HepG2 (cell line): ENCODE measurements around the gene ABCC2. TPM values are rescaled to one million over a fixed set of nuclear protein-coding genes. Genes with fewer than 3 reads are reported as not detected.

ENCODE experiments used
- ATAC-seq: fragments of 200-7000 bp; cut with Tn5 transposase; 3 replicates; pipeline ENCODE4 v1.9.1; 2020; ENCODE audit warnings: mild to moderate bottlenecking, moderate library complexity
- BruUV-seq: library from RNA; stranded (reverse); fragments of 400-500 nt; replicated peaks from 2 replicates; lab custom pipeline; 2021; lab: Mats Ljungman, UMichigan
- CTCF ChIA-PET: fragments of 300-600 bp; formaldehyde crosslinking; extraction: SDS; loops from one replicate; lab custom pipeline; 2021; ENCODE audit warnings: low total read pairs, inconsistent platforms, low intra/inter-chr PET ratio; lab: Yijun Ruan, JAX
- POLR2A ChIA-PET: fragments of 350-600 bp; sonication (Branson Sonifier 250); formaldehyde crosslinking; loops from one replicate; lab custom pipeline; 2020; ENCODE audit warnings: antibody characterized with exemption, inconsistent platforms; lab: Yijun Ruan, JAX
- DNase-seq: peaks from one replicate; pipeline ENCODE4 v3.0.0-alpha.2; 2015; ENCODE audit warnings: low spot score
- FAIRE-seq: peaks from 3 replicates; lab custom pipeline; 2011; peaks lifted over from hg19 to GRCh38; lab: Jason Lieb, UNC
- H2AFZ ChIP-seq: one replicate; pipeline ENCODE4 v1.6.1; 2011; ENCODE audit warnings: low read length, inconsistent platforms
- H3K27ac ChIP-seq: fragments of 300-600 bp; 3 replicates; pipeline ENCODE4 v1.8.0; 2011; ENCODE audit warnings: mixed run types, mild to moderate bottlenecking, mixed read lengths, low read length, inconsistent platforms; ENCODE audit not compliant: insufficient read depth; ENCODE audit errors: extremely low read length
- H3K27me3 ChIP-seq, 2 experiments: fragments of 200-600 bp in 1 of 2; 2 replicates in 1 of 2; 3 replicates in 1 of 2; pipeline versions ENCODE4 v1.6.0 to v1.8.0; 2011; ENCODE audit warnings: low read length in 2 of 2, mild to moderate bottlenecking in 2 of 2, moderate library complexity in 2 of 2, inconsistent platforms in 1 of 2; ENCODE audit not compliant: insufficient read depth in 2 of 2, control insufficient read depth in 1 of 2
- H3K36me3 ChIP-seq, 2 experiments: fragments of 200-600 bp in 1 of 2; replicated peaks in 1 of 2; 2 replicates in 1 of 2; 3 replicates in 1 of 2; pipeline versions ENCODE4 v1.5.1 to v1.8.0; 2011; ENCODE audit warnings: low read length in 2 of 2, inconsistent platforms in 1 of 2; ENCODE audit not compliant: insufficient read depth in 2 of 2, control insufficient read depth in 1 of 2
- H3K4me1 ChIP-seq: 2 replicates; pipeline ENCODE4 v1.5.1; 2012; ENCODE audit warnings: low read length, inconsistent platforms; ENCODE audit not compliant: insufficient read depth
- H3K4me2 ChIP-seq: 2 replicates; pipeline ENCODE4 v1.6.0; 2011; ENCODE audit warnings: low read depth, low read length, inconsistent platforms
- H3K4me3 ChIP-seq, 3 experiments: fragments of 200-600 bp in 1 of 3; sonication (generic), shearing (Covaris generic) in 1 of 3; replicated peaks in 1 of 3; 2 replicates each; pipeline ENCODE4 v1.5.1; 2011 to 2016; ENCODE audit warnings: low read length in 3 of 3, inconsistent platforms in 2 of 3, low read depth in 2 of 3, mild to moderate bottlenecking in 2 of 3, control low read depth in 1 of 3, mixed read lengths in 1 of 3; ENCODE audit not compliant: insufficient read depth in 1 of 3
- H3K79me2 ChIP-seq: one replicate; pipeline ENCODE4 v1.6.1; 2011; ENCODE audit warnings: low read length, inconsistent platforms; ENCODE audit not compliant: insufficient read depth
- H3K9ac ChIP-seq: 2 replicates; pipeline ENCODE4 v1.6.0; 2011; ENCODE audit warnings: mild to moderate bottlenecking, low read depth, low read length, inconsistent platforms; ENCODE audit not compliant: insufficient read depth
- H3K9me3 ChIP-seq: 2 replicates; pipeline ENCODE4 v1.5.1; 2012; ENCODE audit warnings: mild to moderate bottlenecking, low read length
- H4K20me1 ChIP-seq: 2 replicates; pipeline ENCODE4 v1.6.0; 2011; ENCODE audit warnings: inconsistent platforms, mild to moderate bottlenecking, low read length, moderate library complexity; ENCODE audit not compliant: insufficient read depth
- AGO2 ChIP-seq: fragments of 200-400 bp; formaldehyde crosslinking; optimal IDR thresholded peaks from 2 replicates; pipeline ENCODE3; 2017; ENCODE audit warnings: mild to moderate bottlenecking, low read depth, low read length, moderate library complexity
- DZIP1 ChIP-seq: sonication (generic); formaldehyde crosslinking; IDR thresholded peaks from 2 replicates; pipeline ENCODE4 v1.5.0; 2020; ENCODE audit warnings: mild to moderate bottlenecking, missing genetic modification reagents
- ETV6 ChIP-seq: sonication (generic); formaldehyde crosslinking; conservative IDR thresholded peaks from 2 replicates; pipeline ENCODE4 v1.4.0; 2020; ENCODE audit warnings: missing genetic modification reagents
- GABPA ChIP-seq, 2 experiments: IDR thresholded peaks; 2 replicates each; pipeline ENCODE4 v1.6.1; 2011 to 2016; ENCODE audit warnings: low read depth in 2 of 2, low read length in 1 of 2, missing biosample characterization in 1 of 2, missing genetic modification characterization in 1 of 2
- HBP1 ChIP-seq: IDR thresholded peaks from 2 replicates; pipeline ENCODE4 v1.6.1; 2016; ENCODE audit warnings: low read depth, control low read depth
- KAT8 ChIP-seq: IDR thresholded peaks from 2 replicates; pipeline ENCODE4 v1.6.1; 2016; ENCODE audit warnings: missing genetic modification reagents, missing compliant biosample characterization
- KDM5A ChIP-seq: fragments of 200-600 bp; sonication (generic); IDR thresholded peaks from 2 replicates; pipeline ENCODE4 v1.7.0; 2018; ENCODE audit warnings: antibody characterized with exemption, mild to moderate bottlenecking, low read length, borderline replicate concordance
- LCORL ChIP-seq, 2 experiments: fragments of 450-650 bp in 1 of 2; sonication (generic) in 1 of 2; formaldehyde crosslinking in 1 of 2; IDR thresholded peaks; 2 replicates each; pipeline versions ENCODE4 v1.5.0 to v1.6.1; 2017 to 2020; ENCODE audit warnings: antibody characterized with exemption in 1 of 2, missing genetic modification reagents in 1 of 2
- MAFK ChIP-seq, 2 experiments: IDR thresholded peaks in 1 of 2; conservative IDR thresholded peaks in 1 of 2; 2 replicates each; pipeline ENCODE4 v1.6.1; 2011; ENCODE audit warnings: improper control_type of control experiment in 2 of 2, low read length in 2 of 2
- NFKBIZ ChIP-seq: IDR thresholded peaks from 2 replicates; pipeline ENCODE4 v1.6.1; 2018; ENCODE audit warnings: missing genetic modification reagents, missing compliant biosample characterization
- RBFOX2 ChIP-seq: fragments of 200-400 bp; formaldehyde crosslinking; IDR thresholded peaks from 2 replicates; pipeline ENCODE4 v1.6.1; 2017; ENCODE audit warnings: low read depth, mild to moderate bottlenecking, low read length
- SNAPC2 ChIP-seq: sonication (generic); formaldehyde crosslinking; IDR thresholded peaks from 2 replicates; pipeline ENCODE4 v1.8.1; 2022; ENCODE audit warnings: mild to moderate bottlenecking, missing genetic modification reagents
- ZFP37 ChIP-seq: sonication (generic); formaldehyde crosslinking; IDR thresholded peaks from 2 replicates; pipeline ENCODE4 v1.4.0; 2020; ENCODE audit warnings: missing genetic modification reagents, borderline replicate concordance
- ZNF12 ChIP-seq: sonication (generic); formaldehyde crosslinking; IDR thresholded peaks from 2 replicates; pipeline ENCODE4 v1.5.0; 2020; ENCODE audit warnings: missing genetic modification reagents
- ZNF251 ChIP-seq: sonication (generic); formaldehyde crosslinking; IDR thresholded peaks from 2 replicates; pipeline ENCODE4 v1.9.0; 2021; ENCODE audit warnings: mild to moderate bottlenecking, missing genetic modification reagents
- WGBS: methylation state at CpG from one replicate; pipeline ENCODE4 v1.1.6; 2017; ENCODE audit warnings: low lambda C conversion rate; 5-methylcytosine and 5-hydroxymethylcytosine counted together
- in situ Hi-C: cut with HindIII; loops from 2 replicates; pipeline ENCODE4 v1.10.0; 2017; ENCODE audit warnings: low pct_unique_long_range_greater_than_20kb; ENCODE audit not compliant: extremely low pct_ligation_motif_present
- intact Hi-C: fragments of 100-400 bp; cut with micrococcal nuclease; formaldehyde crosslinking; loops from one replicate; pipeline ENCODE4 v1.10.0; 2022; ENCODE audit not compliant: unreplicated experiment
- polyA plus RNA-seq, 8 experiments: library from polyadenylated mRNA; depleted of rRNA in 3 of 8; stranded (reverse) in 7 of 8; unstranded in 1 of 8; fragments of >200 nt; fragmentation: Illumina TruSeq in 4 of 8; extraction: Trizol in 4 of 8; gene quantifications; 2 replicates each; pipeline versions ENCODE4 v1.2.1 to v1.2.3, GENCODE V29; 2011 to 2016; ENCODE audit warnings: low read depth in 4 of 8, missing spikeins in 1 of 8, mixed read lengths in 1 of 8; ENCODE audit not compliant: insufficient read depth in 1 of 8
- total RNA-seq, 5 experiments: library from RNA; depleted of rRNA; stranded (reverse); fragments of >200 nt; fragmentation: Illumina TruSeq; extraction: Trizol; gene quantifications; 2 replicates each; pipeline ENCODE4 v1.2.3, GENCODE V29; 2016; ENCODE audit warnings: low read depth in 1 of 5

The ABCC2 gene
- total and polyA plus RNA-seq, 2 of the 13 experiments (the other 11 are each of a cell fraction or from before 2014, with no cell fraction given) = 181 to 497 TPM

DNA sequence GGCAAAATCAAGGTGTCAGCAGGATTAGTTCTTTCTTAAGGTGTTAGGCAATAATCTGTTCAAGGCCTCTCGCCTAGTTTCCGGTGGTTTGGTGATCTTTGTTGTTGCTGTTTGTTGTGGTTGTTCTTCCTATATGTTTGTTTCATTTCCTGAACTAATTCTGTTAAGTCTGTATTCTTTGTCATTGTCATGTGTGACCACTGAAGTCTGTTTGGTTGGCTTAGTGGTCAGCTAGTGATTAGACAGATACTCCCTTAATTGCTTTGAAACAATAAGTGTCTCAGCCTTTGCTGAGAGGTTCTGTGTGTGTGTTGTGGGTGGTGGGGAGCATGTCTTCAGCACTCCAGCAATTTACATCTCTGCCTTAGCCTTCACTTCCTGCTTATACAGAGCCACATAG, 46.0 kb downstream of the ABCC2 start:
- DNase-seq = no peak
- no peaks in the 10 kb centered on the region for H3K79me2 ChIP-seq
- POLR2A ChIA-PET = no interaction called here
- no peak overlapping the region for H3K4me2 ChIP-seq
- peaks cover 34 to 58% of the 10 kb centered on the region in 2 experiments for H3K36me3 ChIP-seq
- CTCF ChIA-PET = no interaction called here
- no peaks in the 10 kb centered on the region for H3K4me1 ChIP-seq
- FAIRE-seq = no peak
- 0 out of 2 replicates have a peak, but pooled peaks have one; percentile 37 for TF ChIP-seq ZNF12 (CRISPR knock-in tag)
- TF ChIP-seq GABPA (IDR thresholded peaks at IDR 0.05; ENCODE audit: low read depth, low read length) = no peak
- TF ChIP-seq GABPA (CRISPR knock-in tag; IDR thresholded peaks at IDR 0.05; ENCODE audit: low read depth) = no peak
- TF ChIP-seq MAFK (conservative IDR thresholded peaks at IDR 0.05 in 1 of 2, IDR thresholded peaks at IDR 0.05 in 1 of 2; ENCODE audit: low read length in 2 of 2) = 0 out of 4 replicates have a peak, but pooled peaks have one; percentile 5 to 8
- TF ChIP-seq, all 625 proteins: peak for 2
- Histone ChIP-seq H2AFZ (no peak overlapping the region), H4K20me1 (no peaks in the 10 kb centered on the region; the same call in 1 of the 2 replicates), H3K27me3 (no peaks in the 10 kb centered on the region), H3K4me3 (no peak overlapping the region), H3K27ac (no peak overlapping the region), H3K9ac (no peak overlapping the region), H3K9me3 (no peaks in the 10 kb centered on the region)
- WGBS = 97% methylated on average over 2 of the region's 2 CpGs
- intact Hi-C loops = no loop called here
- ATAC-seq = peak; percentile 24; the same call in 2 of the 3 replicates
- BruUV-seq = no TSS peak
- in situ Hi-C loops = no loop called here

DNA sequence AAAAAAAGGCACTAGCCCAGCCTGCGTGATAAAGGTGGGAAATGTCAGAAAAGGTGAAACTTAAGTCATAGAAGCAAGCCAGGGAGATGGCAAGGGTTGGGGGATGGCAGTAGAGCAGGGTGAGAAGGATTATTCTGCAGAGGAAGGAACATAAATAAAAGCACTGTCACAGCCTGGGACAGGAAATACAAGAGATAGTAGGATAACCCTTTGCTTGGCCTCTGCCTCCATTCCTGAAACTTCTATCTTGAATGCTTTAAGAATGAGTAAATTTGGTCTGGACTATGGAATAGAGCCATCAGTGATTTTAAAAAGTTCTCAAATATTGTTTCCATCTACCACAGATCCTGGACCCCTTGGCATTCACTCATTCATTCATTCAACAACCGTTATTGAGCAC, 50.0 kb downstream of the ABCC2 start:
- CTCF ChIA-PET = no interaction called here
- Histone ChIP-seq H3K4me1 (peaks cover 25% of the 10 kb centered on the region), H3K27ac (no peak overlapping the region), H3K36me3 (peaks cover 55 to 90% of the 10 kb centered on the region in 2 experiments), H3K9ac (no peak overlapping the region), H3K4me3 (no peak overlapping the region), H3K27me3 (no peaks in the 10 kb centered on the region), H3K4me2 (no peak overlapping the region), H2AFZ (no peak overlapping the region), H3K9me3 (no peaks in the 10 kb centered on the region), H4K20me1 (no peaks in the 10 kb centered on the region; the same call in 1 of the 2 replicates), H3K79me2 (no peaks in the 10 kb centered on the region)
- no TSS peak for BruUV-seq
- 98% methylated on average over 2 of the region's 2 CpGs for WGBS
- POLR2A ChIA-PET = no interaction called here
- no peak for DNase-seq
- ATAC-seq = no peak
- FAIRE-seq = no peak
- in situ Hi-C loops = no loop called here
- intact Hi-C loops = no loop called here
- TF ChIP-seq ETV6 (CRISPR knock-in tag) = no peak
- no peak for TF ChIP-seq DZIP1
- no peak for TF ChIP-seq KAT8
- no peak for TF ChIP-seq HBP1 (CRISPR knock-in tag)
- no peak for TF ChIP-seq ZFP37 (CRISPR knock-in tag)
- 0 out of 2 replicates have a peak, but pooled peaks have one; percentile 35 for TF ChIP-seq RBFOX2
- no peak for TF ChIP-seq SNAPC2
- TF ChIP-seq NFKBIZ = no peak
- TF ChIP-seq KDM5A = no peak
- peak; percentile 32 for TF ChIP-seq AGO2
- no peak for TF ChIP-seq LCORL (IDR thresholded peaks at IDR 0.05)
- no peak for TF ChIP-seq LCORL (CRISPR knock-in tag; IDR thresholded peaks at IDR 0.05)
- no peak for TF ChIP-seq ZNF251
